Loucy (cell line): ENCODE data around the gene MSANTD1.

ENCODE experiments used
- EZH2phosphoT487 ChIP-seq: fragments of 200-600 bp; IDR thresholded peaks from 2 replicates; pipeline ENCODE4 v1.6.1; 2018; ENCODE audit warnings: antibody characterized with exemption, mild to moderate bottlenecking, moderate library complexity, borderline replicate concordance
- TF ChIP-seq, protein P1 (sequence below): fragments of 200-600 bp; sonication (generic); conservative IDR thresholded peaks from 2 replicates; pipeline ENCODE4 v1.5.1; 2014; ENCODE audit warnings: mild to moderate bottlenecking, antibody characterized with exemption, low read length

DNA sequence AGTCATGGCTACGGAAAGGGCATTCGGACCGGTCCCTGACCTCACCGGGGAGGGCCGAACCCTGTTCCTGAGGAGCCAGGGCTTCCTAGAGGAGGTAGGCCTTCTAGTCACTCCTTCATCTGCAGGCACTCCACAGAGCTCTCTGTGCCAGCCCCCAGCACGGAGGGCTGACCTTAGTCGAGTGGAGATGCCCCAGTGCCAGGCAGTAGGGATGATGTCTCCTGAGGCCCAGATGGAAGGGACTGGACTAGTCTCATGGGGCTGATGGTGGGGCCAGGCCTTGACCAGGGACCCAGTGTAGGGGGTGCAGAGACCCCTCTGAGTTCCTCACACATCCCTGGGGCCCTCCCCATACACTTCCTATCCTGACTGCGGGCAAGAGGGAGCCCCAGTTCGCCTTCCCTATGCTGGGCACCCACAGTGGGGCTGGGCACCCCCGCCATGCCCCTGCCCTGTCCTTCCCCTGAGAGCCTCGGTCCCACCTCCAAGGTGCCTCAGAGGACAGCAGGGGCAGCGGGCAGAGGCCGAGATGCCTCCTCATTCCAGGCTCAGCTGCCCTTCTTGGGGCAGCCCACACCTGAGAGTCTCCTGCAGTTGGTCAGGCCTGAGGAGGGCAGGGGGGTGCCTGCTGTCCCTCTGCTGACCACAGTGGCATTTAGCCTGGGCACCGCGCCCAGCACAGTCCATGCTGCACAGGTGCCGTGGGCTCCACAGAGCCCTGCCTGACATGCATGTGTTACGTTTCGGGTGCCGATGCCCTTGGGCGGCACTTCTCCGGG, 1.4 kb upstream of the MSANTD1 start:
- TF ChIP-seq, protein P1, sequence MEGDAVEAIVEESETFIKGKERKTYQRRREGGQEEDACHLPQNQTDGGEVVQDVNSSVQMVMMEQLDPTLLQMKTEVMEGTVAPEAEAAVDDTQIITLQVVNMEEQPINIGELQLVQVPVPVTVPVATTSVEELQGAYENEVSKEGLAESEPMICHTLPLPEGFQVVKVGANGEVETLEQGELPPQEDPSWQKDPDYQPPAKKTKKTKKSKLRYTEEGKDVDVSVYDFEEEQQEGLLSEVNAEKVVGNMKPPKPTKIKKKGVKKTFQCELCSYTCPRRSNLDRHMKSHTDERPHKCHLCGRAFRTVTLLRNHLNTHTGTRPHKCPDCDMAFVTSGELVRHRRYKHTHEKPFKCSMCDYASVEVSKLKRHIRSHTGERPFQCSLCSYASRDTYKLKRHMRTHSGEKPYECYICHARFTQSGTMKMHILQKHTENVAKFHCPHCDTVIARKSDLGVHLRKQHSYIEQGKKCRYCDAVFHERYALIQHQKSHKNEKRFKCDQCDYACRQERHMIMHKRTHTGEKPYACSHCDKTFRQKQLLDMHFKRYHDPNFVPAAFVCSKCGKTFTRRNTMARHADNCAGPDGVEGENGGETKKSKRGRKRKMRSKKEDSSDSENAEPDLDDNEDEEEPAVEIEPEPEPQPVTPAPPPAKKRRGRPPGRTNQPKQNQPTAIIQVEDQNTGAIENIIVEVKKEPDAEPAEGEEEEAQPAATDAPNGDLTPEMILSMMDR: no peak
- TF ChIP-seq EZH2phosphoT487: no peak
